ENCODE measurements around the gene NPAS2. TPM values are rescaled to one million over a fixed set of nuclear protein-coding genes. Genes with fewer than 3 reads are reported as not detected.

Gene NPAS2
- polyA plus RNA-seq, 1 donor (not counting 4 experiments of a cell fraction or from before 2014, with no cell fraction given), result 17.7 TPM

DNA sequence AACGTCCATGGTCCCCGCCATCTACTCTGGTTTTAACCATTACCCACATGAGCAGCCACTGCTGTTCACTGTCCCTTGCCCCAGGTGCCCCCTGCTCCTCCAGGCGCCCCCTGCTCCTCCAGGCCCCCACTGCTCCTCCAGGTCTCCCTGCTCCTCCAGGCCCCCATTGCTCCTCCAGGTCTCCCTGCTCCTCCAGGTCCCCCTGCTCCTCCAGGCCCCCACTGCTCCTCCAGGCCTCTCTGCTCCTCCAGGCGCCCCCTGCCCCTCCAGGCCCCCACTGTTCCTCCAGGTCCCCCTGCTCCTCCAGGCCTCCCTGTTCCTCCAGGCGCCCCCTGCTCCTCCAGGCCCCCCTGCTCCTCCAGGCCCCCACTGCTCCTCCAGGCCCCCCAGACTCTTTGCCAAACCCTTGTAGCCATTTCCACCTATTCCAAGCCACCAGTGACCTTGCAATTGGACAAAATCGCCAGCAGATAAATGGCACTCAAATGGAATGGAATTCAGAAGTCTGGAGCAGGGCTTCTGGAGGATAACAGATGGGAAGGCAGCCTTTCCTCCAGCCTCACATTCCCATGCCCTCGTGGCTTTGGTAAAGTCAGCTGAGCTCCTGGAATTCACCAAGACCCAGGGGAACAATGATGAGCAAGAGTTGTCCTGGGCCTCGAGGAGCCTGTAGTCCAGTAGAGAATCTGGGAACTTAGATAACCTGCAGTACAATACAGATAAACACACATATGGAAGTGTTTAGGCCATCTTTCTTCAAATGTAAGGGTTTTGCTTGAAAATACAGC, 168.9 kb downstream of the NPAS2 start:
- dilution Hi-C loops (cut with MboI; ENCODE audit: extremely low pct_ligation_motif_present, low sequenced_read_pairs), result no loop called here
- H3K36me3 ChIP-seq (ENCODE audit: control insufficient read depth in 2 of 2, extremely low read depth in 1 of 2, insufficient read depth in 2 of 2, low read length in 2 of 2), result peaks cover 2 to 33% of the 10 kb centered on the region in 2 experiments
- no peak overlapping the region for H3K9ac ChIP-seq (ENCODE audit: control insufficient read depth, extremely low read depth, insufficient read depth, low read length)
- no peak for DNase-seq (ENCODE audit: low read depth, low spot score)
- TF ChIP-seq, protein P1, sequence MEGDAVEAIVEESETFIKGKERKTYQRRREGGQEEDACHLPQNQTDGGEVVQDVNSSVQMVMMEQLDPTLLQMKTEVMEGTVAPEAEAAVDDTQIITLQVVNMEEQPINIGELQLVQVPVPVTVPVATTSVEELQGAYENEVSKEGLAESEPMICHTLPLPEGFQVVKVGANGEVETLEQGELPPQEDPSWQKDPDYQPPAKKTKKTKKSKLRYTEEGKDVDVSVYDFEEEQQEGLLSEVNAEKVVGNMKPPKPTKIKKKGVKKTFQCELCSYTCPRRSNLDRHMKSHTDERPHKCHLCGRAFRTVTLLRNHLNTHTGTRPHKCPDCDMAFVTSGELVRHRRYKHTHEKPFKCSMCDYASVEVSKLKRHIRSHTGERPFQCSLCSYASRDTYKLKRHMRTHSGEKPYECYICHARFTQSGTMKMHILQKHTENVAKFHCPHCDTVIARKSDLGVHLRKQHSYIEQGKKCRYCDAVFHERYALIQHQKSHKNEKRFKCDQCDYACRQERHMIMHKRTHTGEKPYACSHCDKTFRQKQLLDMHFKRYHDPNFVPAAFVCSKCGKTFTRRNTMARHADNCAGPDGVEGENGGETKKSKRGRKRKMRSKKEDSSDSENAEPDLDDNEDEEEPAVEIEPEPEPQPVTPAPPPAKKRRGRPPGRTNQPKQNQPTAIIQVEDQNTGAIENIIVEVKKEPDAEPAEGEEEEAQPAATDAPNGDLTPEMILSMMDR (optimal IDR thresholded peaks at IDR 0.05 in 1 of 3, IDR thresholded peaks at IDR 0.05 in 1 of 3, conservative IDR thresholded peaks at IDR 0.05 in 1 of 3; ENCODE audit: extremely low read depth in 1 of 3, insufficient read depth in 2 of 3, low read length in 3 of 3), result no peak
- H2AFZ ChIP-seq (ENCODE audit: control insufficient read depth, low read length), result no peak overlapping the region
- FAIRE-seq, result no peak
- no peak overlapping the region for H3K27ac ChIP-seq (ENCODE audit: control insufficient read depth, insufficient read depth, low read length)
- H3K9me1 ChIP-seq (ENCODE audit: control insufficient read depth, extremely low read depth, insufficient read depth, low read length), result no peaks in the 10 kb centered on the region
- H3K4me3 ChIP-seq (ENCODE audit: control insufficient read depth in 2 of 3, extremely low read depth in 1 of 3, insufficient read depth in 2 of 3, low read depth in 1 of 3, low read length in 3 of 3), result no peak overlapping the region
- H3K9me3 ChIP-seq (ENCODE audit: control insufficient read depth, low read depth, low read length), result no peaks in the 10 kb centered on the region
- no peaks in the 10 kb centered on the region for H3K79me2 ChIP-seq (ENCODE audit: control insufficient read depth, insufficient read depth, low read length)
- no peaks in the 10 kb centered on the region for H3K4me1 ChIP-seq (ENCODE audit: control insufficient read depth, extremely low read depth, insufficient read depth, low read length)
- H3K27me3 ChIP-seq (ENCODE audit: control insufficient read depth, extremely low read depth, insufficient read depth, low read length), result no peaks in the 10 kb centered on the region
- H4K20me1 ChIP-seq (ENCODE audit: control insufficient read depth, extremely low read depth, insufficient read depth, low read length), result no peaks in the 10 kb centered on the region
- H3K4me2 ChIP-seq (ENCODE audit: control insufficient read depth, extremely low read depth, insufficient read depth, low read depth, low read length), result no peak overlapping the region

GRCh38 chr2:100989666-100990065, 169.7 kb downstream of the NPAS2 start:
- Histone ChIP-seq H4K20me1 (ENCODE audit: control insufficient read depth, extremely low read depth, insufficient read depth, low read length) (no peaks in the 10 kb centered on the region), H3K79me2 (ENCODE audit: control insufficient read depth, insufficient read depth, low read length) (no peaks in the 10 kb centered on the region), H2AFZ (ENCODE audit: control insufficient read depth, low read length) (no peak overlapping the region), H3K27me3 (ENCODE audit: control insufficient read depth, extremely low read depth, insufficient read depth, low read length) (no peaks in the 10 kb centered on the region), H3K4me2 (ENCODE audit: control insufficient read depth, extremely low read depth, insufficient read depth, low read depth, low read length) (no peak overlapping the region), H3K9ac (ENCODE audit: control insufficient read depth, extremely low read depth, insufficient read depth, low read length) (no peak overlapping the region), H3K9me3 (ENCODE audit: control insufficient read depth, low read depth, low read length) (no peaks in the 10 kb centered on the region), H3K9me1 (ENCODE audit: control insufficient read depth, extremely low read depth, insufficient read depth, low read length) (no peaks in the 10 kb centered on the region), H3K36me3 (ENCODE audit: control insufficient read depth in 2 of 2, extremely low read depth in 1 of 2, insufficient read depth in 2 of 2, low read length in 2 of 2) (peaks cover 2 to 38% of the 10 kb centered on the region in 2 experiments), H3K4me1 (ENCODE audit: control insufficient read depth, extremely low read depth, insufficient read depth, low read length) (no peaks in the 10 kb centered on the region), H3K4me3 (ENCODE audit: control insufficient read depth in 2 of 3, extremely low read depth in 1 of 3, insufficient read depth in 2 of 3, low read depth in 1 of 3, low read length in 3 of 3) (no peak overlapping the region), H3K27ac (ENCODE audit: control insufficient read depth, insufficient read depth, low read length) (no peak overlapping the region)
- DNase-seq (ENCODE audit: low read depth, low spot score), result no peak
- TF ChIP-seq, protein P1 (optimal IDR thresholded peaks at IDR 0.05 in 1 of 3, IDR thresholded peaks at IDR 0.05 in 1 of 3, conservative IDR thresholded peaks at IDR 0.05 in 1 of 3; ENCODE audit: extremely low read depth in 1 of 3, insufficient read depth in 2 of 3, low read length in 3 of 3), result no peak
- no peak for TF ChIP-seq EZH2 (IDR thresholded peaks at IDR 0.05; ENCODE audit: low read length)
- FAIRE-seq, result no peak
- dilution Hi-C loops (cut with MboI; ENCODE audit: extremely low pct_ligation_motif_present, low sequenced_read_pairs), result no loop called here

Data from keratinocyte (primary cell).